ENCODE results near the gene FMN1.
"Not testable (repeated sequence)": the region's sequence is repeated elsewhere in the genome, so short reads cannot be mapped to it uniquely, and the experiment has no call there.

FMN1 gene

DNA sequence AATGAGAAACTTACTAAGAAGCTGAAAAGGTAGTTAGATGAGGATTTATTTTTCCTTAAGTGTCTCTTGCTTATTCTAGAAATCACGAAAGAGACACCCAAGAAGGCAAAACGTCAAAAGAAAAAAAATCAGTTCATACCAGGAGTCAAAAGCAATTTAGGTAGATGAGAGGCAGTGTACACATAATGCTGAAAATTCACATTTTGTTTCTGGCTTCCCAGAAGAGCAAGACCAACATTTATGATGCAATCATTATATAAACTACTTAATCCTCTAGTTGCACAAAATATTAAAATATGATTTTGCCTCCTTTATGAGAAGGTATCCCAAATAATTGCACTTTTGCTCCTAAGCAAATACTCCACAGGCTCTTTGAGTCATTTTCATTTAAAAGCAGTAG, 228.0 kb downstream of the FMN1 start:
- FAIRE-seq = no peak

DNA sequence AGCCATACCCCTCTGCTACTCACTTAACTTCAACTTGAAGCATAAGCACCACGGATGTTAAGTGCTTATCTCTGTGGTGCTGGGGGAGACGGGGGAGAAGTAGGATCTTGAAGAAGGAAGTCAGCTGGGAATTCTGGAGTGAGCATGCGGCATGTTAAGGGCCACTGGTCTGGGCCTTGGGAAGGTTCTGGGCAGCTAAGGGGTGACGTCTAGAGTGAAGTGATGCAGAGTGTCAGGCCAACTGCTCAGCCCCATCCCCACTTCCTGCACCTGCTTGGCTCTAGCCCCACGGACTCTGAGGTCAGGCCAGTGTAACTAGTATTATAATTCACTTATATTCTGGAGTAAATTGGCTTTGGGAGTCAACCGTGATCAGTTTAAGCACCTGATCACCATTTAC, 228.6 kb downstream of the FMN1 start:
- FAIRE-seq = no peak

More for the DNA sequence above, 228.0 kb downstream of the FMN1 start:
- TF ChIP-seq POLR2A (IDR thresholded peaks at IDR 0.05; ENCODE audit: low read depth, low read length) = no peak
- no peak for DNase-seq (ENCODE audit: insufficient read length, low spot score)

DNA sequence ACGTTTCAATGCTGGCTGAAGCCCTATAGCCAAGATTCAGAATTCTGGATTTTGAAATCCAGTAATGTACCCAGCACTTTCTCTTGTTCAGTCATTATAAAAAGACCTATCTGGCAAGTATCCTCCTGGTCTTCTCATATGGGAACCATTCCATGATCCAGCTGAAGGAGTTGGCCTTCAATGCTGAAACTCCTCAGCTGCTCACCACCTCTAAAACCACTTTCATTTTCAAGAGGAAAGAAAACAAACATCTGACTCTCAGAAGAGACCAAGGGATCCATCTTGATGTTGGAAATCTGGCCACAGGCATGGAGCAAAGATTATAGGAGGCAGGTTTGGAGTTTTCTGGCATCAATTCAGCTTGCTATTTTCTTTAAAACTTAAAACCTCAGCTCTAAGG, 235.4 kb downstream of the FMN1 start:
- no peak for TF ChIP-seq POLR2A (IDR thresholded peaks at IDR 0.05; ENCODE audit: low read depth, low read length)
- FAIRE-seq = no peak
- no peak for DNase-seq (ENCODE audit: insufficient read length, low spot score)

More for the DNA sequence above, 228.6 kb downstream of the FMN1 start:
- no peak for TF ChIP-seq POLR2A (IDR thresholded peaks at IDR 0.05; ENCODE audit: low read depth, low read length)
- no peak for DNase-seq (ENCODE audit: insufficient read length, low spot score)

DNA sequence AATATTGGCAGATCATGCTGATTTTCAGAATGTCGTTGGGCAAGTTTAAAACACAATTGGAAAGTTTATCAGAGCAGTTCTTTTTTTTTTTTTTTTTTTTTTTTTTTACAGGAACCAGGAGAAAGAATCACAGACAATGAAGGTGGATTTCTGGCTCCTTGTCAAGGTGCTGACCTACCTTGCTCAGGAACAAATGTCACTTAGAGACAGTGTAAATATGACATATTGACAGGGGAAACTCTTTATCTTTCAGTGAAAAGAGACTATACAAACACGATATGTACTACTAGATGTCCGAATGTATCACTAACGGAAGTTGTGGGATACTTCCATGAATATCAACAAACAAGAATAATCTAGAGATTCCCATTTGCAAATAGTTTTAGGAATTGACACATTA, 237.3 kb downstream of the FMN1 start:
- no peak for FAIRE-seq
- TF ChIP-seq POLR2A (IDR thresholded peaks at IDR 0.05; ENCODE audit: low read depth, low read length) = no peak
- DNase-seq (ENCODE audit: insufficient read length, low spot score) = no peak

DNA sequence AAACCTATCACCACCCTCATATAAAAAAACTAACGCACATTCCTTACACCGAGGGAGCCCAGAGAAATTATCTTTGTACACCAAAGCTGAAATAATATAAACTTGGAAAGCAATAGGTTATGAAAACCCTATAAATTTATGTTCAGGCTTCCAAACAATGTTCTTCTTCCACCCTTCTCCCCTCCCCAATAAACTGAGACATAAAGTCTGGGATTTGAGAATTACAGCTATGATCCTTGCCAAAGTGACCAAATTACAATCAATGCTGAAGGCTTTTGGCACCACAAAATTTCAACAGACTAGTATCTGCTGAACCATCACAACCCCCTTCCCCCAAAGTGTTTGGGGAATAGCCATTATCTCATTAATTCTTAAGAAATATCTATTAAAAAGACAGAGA, 237.8 kb downstream of the FMN1 start:
- DNase-seq (ENCODE audit: insufficient read length, low spot score) = no peak
- no peak for FAIRE-seq
- TF ChIP-seq POLR2A (IDR thresholded peaks at IDR 0.05; ENCODE audit: low read depth, low read length) = no peak

DNA sequence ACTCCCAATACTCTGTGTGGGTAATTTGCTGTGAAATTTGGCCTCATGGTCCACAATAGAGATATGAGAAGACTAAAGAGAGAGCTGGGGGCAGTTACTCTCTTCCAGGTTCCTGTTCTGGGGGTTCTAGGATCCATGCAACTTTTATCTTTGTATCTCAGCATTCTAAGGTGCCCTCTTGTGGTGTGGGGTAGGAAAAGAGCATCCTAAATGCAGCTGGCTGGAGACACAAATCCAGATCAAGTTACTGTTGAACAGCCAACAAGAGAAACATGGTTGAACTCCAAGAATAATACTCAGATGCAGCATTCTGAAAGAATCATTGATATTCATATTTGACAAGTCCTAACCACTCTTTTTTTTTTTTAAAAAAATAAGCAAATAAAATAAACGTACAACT, 238.5 kb downstream of the FMN1 start:
- DNase-seq (ENCODE audit: insufficient read length, low spot score) (peak; percentile 17), FAIRE-seq (peak; percentile 90)
- no peak for TF ChIP-seq POLR2A (IDR thresholded peaks at IDR 0.05; ENCODE audit: low read depth, low read length)

DNA sequence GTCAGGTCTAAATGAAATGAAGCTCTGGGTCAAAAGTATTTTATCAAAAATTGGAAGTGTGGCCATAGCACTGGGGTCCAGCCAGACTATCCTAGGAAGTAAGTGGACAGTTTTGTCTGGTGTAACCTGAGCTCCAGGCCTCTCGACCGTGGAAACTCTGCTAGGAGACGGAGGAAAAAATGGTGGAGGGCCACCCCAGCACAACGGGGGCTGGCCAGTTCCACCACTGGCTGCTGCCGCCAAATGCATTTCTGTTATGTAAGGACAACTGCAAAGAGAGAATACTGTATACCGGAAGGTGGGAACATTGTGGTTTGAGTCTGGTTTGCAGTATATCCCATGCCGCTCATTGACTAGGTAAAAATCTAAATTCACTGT, 241.0 kb downstream of the FMN1 start:
- FAIRE-seq = no peak
- no peak for DNase-seq (ENCODE audit: insufficient read length, low spot score)
- TF ChIP-seq POLR2A (IDR thresholded peaks at IDR 0.05; ENCODE audit: low read depth, low read length) = no peak

DNA sequence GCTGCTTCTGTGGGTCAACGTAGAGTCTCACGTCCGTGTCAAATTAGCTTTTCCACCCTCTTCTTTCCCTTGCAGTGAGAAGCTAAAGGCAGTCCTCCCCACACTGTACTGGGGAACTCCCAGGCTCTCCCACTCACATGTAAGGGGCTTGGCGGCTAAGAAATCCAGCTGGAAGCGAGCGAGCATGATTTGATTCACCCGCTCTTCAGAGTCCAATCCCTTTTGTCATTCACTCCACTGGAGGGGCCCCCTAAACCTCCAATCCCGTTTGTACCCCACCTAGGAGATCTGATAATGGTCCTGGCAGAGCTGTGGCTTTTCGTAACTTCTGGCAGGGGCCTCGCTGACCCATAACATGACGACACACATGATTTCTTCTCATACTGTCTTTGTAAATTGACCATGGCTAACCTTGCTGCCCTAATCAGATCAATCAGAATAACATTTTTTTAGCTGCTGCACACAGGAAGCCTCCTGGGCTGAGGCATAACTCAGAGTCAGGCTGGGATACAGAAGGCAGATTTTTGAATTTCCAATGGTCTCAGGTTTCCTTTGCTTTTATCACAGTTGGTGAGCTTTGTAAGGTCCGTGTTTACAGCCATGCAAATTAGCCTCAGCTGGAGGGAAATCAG, 241.5 kb downstream of the FMN1 start:
- FAIRE-seq (no peak), DNase-seq (ENCODE audit: insufficient read length, low spot score) (no peak)
- TF ChIP-seq POLR2A (IDR thresholded peaks at IDR 0.05; ENCODE audit: low read depth, low read length) = no peak

DNA sequence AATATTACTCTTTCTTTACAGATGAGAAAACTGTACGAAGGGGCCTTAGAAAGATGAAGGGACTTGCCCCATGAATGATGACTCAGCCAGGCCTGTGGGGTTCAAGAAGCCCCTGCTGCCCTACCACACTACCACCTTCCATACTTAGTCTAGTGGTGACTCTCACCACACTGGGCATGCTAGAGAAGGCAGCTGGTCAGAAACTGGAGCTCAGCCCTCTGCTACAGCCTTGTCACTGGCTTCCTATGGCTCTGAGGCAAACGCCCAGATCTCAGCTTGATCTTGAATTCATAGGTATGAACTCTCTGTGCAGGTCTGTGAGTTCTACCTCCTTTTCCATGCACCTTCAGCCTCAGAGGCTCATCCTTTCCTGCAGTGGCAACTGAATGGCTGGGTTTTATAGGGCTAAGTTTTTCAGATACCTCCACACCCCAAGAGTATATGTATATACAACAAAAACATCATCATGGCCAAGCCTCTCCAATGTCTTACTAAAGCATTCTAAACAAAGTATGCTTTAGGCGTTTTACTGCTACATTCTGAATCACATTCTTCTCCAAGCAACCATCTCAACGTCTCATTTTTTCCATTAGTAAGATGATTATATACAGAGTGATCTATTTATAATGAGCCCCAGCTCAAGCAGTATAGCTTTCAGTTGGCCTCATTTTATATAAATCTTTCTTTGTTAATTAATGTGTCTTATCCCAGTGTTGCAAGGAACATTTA, 242.6 kb downstream of the FMN1 start:
- no peak for FAIRE-seq

DNA sequence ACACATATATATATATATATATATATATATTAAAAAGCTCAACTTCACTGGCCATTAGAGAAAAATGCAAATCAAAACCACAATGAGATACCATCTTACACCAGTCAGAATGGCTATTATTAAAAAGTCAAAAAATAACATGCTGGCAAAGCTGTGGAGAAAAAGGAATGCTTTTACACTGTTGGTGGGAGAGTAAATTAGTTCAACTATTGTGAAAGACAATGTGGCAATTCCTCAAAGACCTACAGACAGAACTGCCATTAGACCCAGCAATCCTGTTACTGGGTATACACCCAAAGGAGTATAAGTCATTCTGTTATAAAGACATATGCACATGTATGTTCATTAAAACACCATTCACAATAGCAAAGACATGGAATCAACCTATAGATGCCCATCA, 244.5 kb downstream of the FMN1 start:
- not testable (repeated sequence) for FAIRE-seq; DNase-seq (ENCODE audit: insufficient read length, low spot score)

More for the DNA sequence above, 242.6 kb downstream of the FMN1 start:
- TF ChIP-seq POLR2A (IDR thresholded peaks at IDR 0.05; ENCODE audit: low read depth, low read length) = no peak
- DNase-seq (ENCODE audit: insufficient read length, low spot score) = no peak

DNA sequence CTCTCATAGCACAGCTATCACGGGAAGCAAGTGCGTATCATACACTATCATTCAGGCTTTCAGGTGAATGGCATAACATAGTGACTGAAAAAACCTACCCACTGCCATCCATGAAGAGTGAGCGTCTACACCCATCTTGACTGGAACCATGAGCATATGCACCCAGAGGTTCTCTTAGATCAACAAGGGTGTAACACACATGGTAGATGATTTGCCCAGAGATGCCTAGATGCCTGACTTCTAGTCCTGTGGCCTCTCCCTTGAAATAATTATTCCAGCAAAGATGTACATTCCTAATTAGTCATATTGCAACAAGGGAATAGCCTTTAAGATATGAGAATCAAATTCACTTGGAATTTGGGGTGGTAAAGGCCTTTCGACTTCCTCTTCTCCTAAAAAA, 248.3 kb downstream of the FMN1 start:
- TF ChIP-seq POLR2A (IDR thresholded peaks at IDR 0.05; ENCODE audit: low read depth, low read length) = no peak
- DNase-seq (ENCODE audit: insufficient read length, low spot score) = no peak
- no peak for FAIRE-seq

DNA sequence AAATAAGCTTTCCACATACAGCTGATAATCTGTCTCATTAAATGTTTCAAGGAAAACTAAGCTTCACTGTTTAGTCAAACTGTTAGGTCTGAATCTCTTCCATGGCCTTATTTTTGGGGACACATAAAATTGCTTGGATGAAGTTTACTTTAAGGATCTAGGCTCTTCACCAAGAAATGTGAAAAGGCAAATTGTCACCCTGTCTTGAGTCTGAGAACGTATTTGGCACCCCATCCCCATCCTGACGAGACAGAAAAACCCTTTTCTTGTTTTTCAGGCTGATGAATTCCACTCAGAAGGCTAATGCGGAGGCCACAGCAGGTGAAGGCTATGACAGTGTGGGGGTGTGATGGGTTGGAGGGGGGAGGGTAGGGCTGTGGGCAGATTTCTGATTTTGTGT, 250.1 kb downstream of the FMN1 start:
- no peak for TF ChIP-seq POLR2A (IDR thresholded peaks at IDR 0.05; ENCODE audit: low read depth, low read length)
- no peak for DNase-seq (ENCODE audit: insufficient read length, low spot score)
- FAIRE-seq = no peak

DNA sequence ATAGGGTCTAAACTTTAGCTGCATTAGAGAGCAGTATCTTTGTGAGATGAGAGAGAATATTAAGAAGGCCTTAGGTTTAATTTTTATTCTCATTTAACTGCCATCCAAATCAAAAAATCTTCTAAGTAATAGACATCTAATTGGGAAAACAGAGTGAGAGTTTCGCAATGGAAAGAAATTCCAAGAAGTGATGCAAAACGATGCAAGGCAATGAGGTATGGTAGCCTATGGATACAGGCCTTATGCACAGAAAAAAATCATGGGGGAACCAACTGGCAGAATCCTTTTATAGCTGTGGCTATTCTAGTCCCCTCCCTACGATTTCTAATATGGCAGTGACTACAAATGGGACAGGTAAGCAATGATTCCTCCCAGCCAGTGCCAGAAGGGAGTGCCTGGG, 250.8 kb downstream of the FMN1 start:
- DNase-seq (ENCODE audit: insufficient read length, low spot score) (no peak), FAIRE-seq (no peak)
- no peak for TF ChIP-seq POLR2A (IDR thresholded peaks at IDR 0.05; ENCODE audit: low read depth, low read length)

DNA sequence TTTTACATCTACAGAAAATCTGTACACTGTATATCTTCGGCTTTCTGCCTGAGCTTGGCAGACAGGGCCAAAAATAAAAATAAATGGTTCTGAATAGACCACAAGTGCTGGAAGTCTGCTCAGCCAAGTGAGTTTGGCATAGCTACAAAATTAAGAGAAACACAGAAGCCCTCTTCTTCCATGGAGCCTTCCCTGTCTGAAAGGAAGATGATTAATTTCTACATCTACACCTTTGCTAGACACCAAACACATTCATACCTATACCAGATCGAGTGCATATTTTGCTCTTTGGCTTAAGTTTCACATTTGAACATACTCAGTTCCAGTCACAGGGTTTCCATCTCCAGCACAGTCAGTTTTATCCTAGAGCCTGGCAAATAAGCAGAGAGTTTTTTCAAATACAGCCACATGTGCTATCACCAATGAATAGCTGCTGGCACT, 252.1 kb downstream of the FMN1 start:
- FAIRE-seq (peak; percentile 41), DNase-seq (ENCODE audit: insufficient read length, low spot score) (no peak)
- no peak for TF ChIP-seq POLR2A (IDR thresholded peaks at IDR 0.05; ENCODE audit: low read depth, low read length)

DNA sequence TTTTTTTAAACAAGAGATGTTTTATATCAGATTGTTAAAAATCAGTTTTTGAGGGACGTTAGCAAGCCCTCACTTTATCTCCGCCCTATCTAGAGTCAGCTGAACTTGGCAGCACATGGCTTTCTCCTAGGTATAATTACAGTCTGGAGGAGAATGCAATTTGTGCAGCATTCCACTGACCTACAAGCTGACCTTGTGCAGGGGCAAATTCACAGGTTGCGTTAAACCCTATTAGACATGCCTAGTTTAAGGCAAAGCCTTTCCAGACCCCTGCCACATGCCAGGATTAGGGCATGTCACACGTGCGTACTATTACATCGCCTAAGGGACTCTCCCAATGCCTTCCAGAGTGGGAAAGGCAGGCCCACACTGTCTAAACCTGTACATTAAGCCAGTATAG, 252.7 kb downstream of the FMN1 start:
- FAIRE-seq = no peak

More for the DNA sequence above, 252.7 kb downstream of the FMN1 start:
- TF ChIP-seq POLR2A (IDR thresholded peaks at IDR 0.05; ENCODE audit: low read depth, low read length) = no peak
- DNase-seq (ENCODE audit: insufficient read length, low spot score) = no peak
